ENCODE data around the gene TCHP. TPM values are rescaled to one million over a fixed set of nuclear protein-coding genes. Genes with fewer than 3 reads are reported as not detected.

Gene TCHP
- total RNA-seq, 1 experiment from 2014 or later, result 13.3 TPM

GRCh38 chr12:109950625-109951024 is 50.6 kb downstream of the TCHP start:
- no peak overlapping the region for H2BK12ac ChIP-seq (ENCODE audit: insufficient read length, low read depth, low read length)
- H3K79me2 ChIP-seq (ENCODE audit: insufficient read depth, low read length), result no peaks in the 10 kb centered on the region
- no peak overlapping the region for H2BK15ac ChIP-seq (ENCODE audit: low read depth, low read length)
- H3K23ac ChIP-seq (ENCODE audit: insufficient read length, low read depth, low read length), result no peak overlapping the region
- H3K27me3 ChIP-seq (ENCODE audit: insufficient read depth, low read length), result no peaks in the 10 kb centered on the region
- H2BK20ac ChIP-seq (ENCODE audit: low read depth, low read length, poor library complexity, severe bottlenecking), result no peak overlapping the region
- no peak overlapping the region for H4K8ac ChIP-seq (replicated peaks; ENCODE audit: insufficient read length, low read depth, low read length)
- no peak overlapping the region for H3T11ph ChIP-seq (ENCODE audit: low read length)
- no peak overlapping the region for H2BK5ac ChIP-seq (ENCODE audit: insufficient read length, low read length)
- H3K4ac ChIP-seq (ENCODE audit: low read depth, low read length), result no peak overlapping the region
- peaks cover 7% of the 10 kb centered on the region; the same call in 1 of the 2 replicates for H3K4me1 ChIP-seq (ENCODE audit: insufficient read depth, low read length)
- no peak overlapping the region for H4K5ac ChIP-seq (ENCODE audit: insufficient read length, low read depth, low read length)
- peaks cover 25 to 30% of the 10 kb centered on the region in 2 experiments for H3K4me1 Mint-ChIP-seq
- H3K27ac ChIP-seq (ENCODE audit: insufficient read length, low read depth, low read length), result no peak overlapping the region
- DNase-seq, result no peak
- no peaks in the 10 kb centered on the region for H3K9me3 Mint-ChIP-seq
- H3K23me2 ChIP-seq (ENCODE audit: insufficient read length, low read depth, low read length, poor library complexity, severe bottlenecking), result peaks cover 3% of the 10 kb centered on the region
- no peak overlapping the region for H3K18ac ChIP-seq (ENCODE audit: insufficient read length, low read depth, low read length)
- H2AK5ac ChIP-seq (ENCODE audit: insufficient read length, low read length), result no peak overlapping the region
- H3K14ac ChIP-seq (ENCODE audit: insufficient read depth, low read length), result no peak overlapping the region
- no peaks in the 10 kb centered on the region for H3K9me3 ChIP-seq (ENCODE audit: control insufficient read depth, low read depth, low read length)
- no peaks in the 10 kb centered on the region for H3K79me1 ChIP-seq (ENCODE audit: insufficient read depth, low read depth, low read length, poor library complexity, severe bottlenecking)
- no peak overlapping the region for H2AFZ ChIP-seq (ENCODE audit: low read length)
- H3K4me2 ChIP-seq (ENCODE audit: insufficient read depth, insufficient read length, low read length), result no peak overlapping the region
- peak overlapping the region in 1 of 3 experiments; percentile 42; a peak in 1 of 7 replicates for H3K27ac Mint-ChIP-seq
- peaks cover 9 to 54% (median 37%) of the 10 kb centered on the region in 3 experiments; a peak in 6 of 7 replicates for H3K36me3 Mint-ChIP-seq (ENCODE audit: insufficient read depth in 1 of 3, low read depth in 3 of 3)
- no peak overlapping the region for H3K9ac ChIP-seq (ENCODE audit: extremely low read depth, insufficient read length, low read length)
- no peak overlapping the region for H3K56ac ChIP-seq (ENCODE audit: insufficient read length, low read depth, low read length)
- H4K20me1 ChIP-seq (ENCODE audit: control insufficient read depth, insufficient read depth, insufficient read length), result peaks cover 4% of the 10 kb centered on the region
- H4K91ac ChIP-seq (ENCODE audit: insufficient read length, low read depth, low read length), result no peak overlapping the region
- no peak for TF ChIP-seq CTCF (conservative IDR thresholded peaks at IDR 0.05)
- H3K27me3 Mint-ChIP-seq (ENCODE audit: low read depth), result no peaks in the 10 kb centered on the region
- H2BK120ac ChIP-seq (ENCODE audit: low read depth, low read length, poor library complexity, severe bottlenecking), result no peak overlapping the region
- no peak overlapping the region for H3K4me3 Mint-ChIP-seq

Data from H9 (cell line).